HG03460 (cell line): Measurements from ENCODE around the gene ADAM23.

Source experiments
- ATAC-seq: cut with Tn5 transposase; IDR thresholded peaks from one replicate; pipeline ENCODE4 v1.9.1; 2021; ENCODE audit not compliant: unreplicated experiment

ADAM23 gene

GRCh38 chr2:206488623-206489022 lies 45.3 kb downstream of the ADAM23 start:
- no peak for ATAC-seq

DNA sequence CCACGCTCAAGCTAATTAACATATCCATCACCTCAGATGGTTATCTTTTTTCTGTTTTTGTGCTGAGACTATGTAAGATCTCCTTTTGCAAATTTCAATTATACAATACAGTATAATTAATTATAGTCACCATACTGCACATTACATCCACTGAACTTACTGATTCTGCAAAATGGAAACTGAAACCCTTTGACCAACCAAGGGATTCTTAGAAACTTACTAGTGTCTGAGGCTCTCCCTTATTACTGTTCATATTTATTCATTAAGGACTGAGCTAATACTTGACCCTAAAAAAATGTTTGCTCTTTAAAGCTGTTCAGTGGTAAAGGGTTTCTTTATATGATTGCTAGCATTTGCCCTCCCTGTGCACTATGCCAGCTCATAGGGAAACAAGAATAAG lies 50.7 kb downstream of the ADAM23 start:
- no peak for ATAC-seq

GRCh38 chr2:206502729-206503128 lies 59.4 kb downstream of the ADAM23 start:
- ATAC-seq: no peak

DNA sequence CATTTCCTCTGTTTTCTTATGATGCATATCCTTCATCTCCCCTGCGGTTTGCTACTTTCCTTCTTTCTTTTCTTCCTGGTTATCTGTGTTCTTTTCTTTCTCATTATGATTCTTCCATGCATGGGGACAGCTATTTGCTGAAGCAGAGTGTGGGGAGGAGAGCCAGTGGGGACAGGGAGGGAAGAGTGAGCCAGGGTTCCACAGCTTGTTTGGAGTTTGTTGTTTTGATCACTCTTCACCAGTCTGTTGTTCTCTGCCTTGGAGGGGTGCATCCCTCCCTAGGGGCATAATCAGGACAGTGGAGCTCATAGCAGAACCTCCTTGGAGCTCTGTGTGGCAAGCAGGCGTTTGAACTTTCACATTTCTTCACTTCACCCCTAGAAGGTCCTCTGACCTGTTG lies 68.0 kb downstream of the ADAM23 start:
- ATAC-seq: no peak

- no peak for ATAC-seq
Measured at GRCh38 chr2:206512999-206513398, 69.7 kb downstream of the ADAM23 start.

DNA sequence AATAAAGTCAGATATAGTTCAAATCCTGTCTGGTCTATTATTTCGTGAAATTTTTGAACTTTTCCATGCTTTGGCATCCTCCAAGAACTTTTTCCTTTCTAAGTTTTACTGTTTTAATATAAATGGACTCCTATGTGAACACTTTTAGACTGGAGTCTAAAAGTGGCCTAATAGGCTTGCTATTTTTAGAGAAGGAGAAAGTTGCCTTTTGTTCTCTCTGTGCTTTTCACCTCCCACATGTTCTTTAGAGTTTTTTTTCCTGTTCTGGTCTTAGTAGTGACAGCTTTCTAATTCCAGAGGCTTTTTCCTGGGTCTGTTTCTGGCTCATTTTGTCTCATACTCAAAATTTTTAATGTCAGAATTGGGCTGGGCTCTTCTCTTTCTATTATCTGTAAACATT lies 72.2 kb downstream of the ADAM23 start:
- no peak for ATAC-seq

DNA sequence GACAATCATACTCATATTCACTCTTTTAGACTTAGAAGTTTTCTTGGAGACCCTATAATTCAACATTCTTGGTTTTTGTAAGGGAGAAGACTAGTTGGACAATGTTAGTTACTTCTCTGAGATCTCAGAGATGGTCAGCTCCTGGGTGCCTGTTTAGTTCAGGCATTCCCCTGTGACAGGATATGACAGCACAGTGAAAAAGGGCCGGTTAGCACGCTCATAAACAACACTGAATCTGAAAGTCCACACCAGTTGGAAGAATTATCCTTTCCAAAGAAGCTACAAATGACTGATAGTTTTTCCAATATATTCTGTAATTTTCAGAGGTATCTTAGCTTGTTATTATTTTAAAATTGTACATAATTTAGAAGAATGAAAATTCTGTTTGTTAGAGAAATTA lies 75.7 kb downstream of the ADAM23 start:
- ATAC-seq: no peak

- no peak for ATAC-seq
Measured at GRCh38 chr2:206520450-206520849, 77.1 kb downstream of the ADAM23 start.

GRCh38 chr2:206521115-206521514 lies 77.8 kb downstream of the ADAM23 start:
- no peak for ATAC-seq

GRCh38 chr2:206521612-206522011 lies 78.3 kb downstream of the ADAM23 start:
- ATAC-seq: no peak

DNA sequence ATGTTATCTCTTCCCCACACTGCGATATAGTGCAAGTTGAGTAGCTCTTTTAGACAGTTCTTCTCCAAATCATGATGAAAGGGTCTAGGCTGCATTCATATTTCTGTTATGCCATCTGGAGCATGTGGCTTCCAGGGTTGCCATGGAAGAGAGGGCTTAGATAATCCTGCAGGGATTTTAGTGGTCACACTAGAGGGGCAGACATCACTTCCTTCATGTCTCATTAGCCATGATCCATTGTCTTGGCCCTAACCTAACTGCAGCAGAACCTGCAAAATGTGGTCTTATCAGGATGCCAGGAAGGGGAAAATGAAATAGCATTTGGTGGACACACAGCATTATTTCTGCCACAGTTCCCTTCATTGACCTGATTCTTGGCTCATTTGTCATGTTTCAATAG lies 83.1 kb downstream of the ADAM23 start:
- ATAC-seq: no peak

DNA sequence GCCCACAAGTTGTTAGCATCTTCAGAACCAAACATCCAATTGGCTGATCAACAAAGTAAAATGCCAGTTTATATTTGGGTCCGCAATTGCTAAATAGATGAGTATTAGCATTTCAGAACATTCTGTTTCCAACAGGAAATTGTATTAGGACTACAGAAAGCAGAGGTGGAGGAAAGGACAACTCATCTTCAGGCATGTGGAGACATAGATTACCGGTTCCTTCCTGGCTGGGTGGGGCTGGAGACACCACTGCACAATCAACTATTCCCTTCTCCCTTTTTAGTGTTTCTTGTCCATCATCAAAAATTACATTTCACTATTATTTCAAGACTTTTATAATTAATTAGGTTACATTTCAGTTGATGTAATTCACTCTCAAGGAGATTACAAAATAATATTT lies 83.8 kb downstream of the ADAM23 start:
- no peak for ATAC-seq

GRCh38 chr2:206530727-206531126 lies 87.4 kb downstream of the ADAM23 start:
- ATAC-seq: no peak

GRCh38 chr2:206531996-206532543 lies 88.7 kb downstream of the ADAM23 start:
- ATAC-seq: no peak

- no peak for ATAC-seq
Measured at GRCh38 chr2:206533977-206534376, 90.6 kb downstream of the ADAM23 start.

DNA sequence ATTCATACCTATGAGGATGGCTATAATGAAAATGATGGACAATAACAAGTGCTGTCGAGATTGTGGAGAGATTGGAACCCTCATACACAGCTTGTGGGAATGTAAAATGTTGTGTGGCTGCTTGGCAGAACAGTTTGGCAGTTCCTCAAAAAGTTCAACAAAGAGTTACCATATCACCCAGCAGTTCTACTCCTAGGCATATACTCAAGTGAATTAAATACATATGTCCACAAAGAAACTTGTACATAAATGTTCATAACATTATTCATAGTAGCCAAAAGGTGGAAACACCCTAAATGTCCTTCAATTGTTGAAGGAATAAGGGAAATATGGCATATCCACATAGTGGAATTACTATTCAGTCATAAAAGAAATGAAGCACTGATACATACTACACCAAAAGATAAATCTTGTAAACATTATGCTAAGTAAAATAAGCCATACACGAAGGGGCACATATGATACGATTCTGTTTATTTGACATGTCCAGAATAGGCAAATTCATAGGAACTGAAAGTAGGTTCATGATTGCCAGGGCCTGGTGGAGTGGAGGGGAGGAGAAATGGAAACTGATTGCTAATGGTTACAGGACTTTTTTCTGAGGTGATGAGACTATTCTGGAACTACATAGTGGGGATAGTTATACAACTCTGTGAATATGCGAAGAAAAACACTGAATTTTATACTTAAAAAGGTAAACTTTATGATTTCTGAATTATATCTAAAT lies 92.1 kb downstream of the ADAM23 start:
- peak; percentile 66 for ATAC-seq

DNA sequence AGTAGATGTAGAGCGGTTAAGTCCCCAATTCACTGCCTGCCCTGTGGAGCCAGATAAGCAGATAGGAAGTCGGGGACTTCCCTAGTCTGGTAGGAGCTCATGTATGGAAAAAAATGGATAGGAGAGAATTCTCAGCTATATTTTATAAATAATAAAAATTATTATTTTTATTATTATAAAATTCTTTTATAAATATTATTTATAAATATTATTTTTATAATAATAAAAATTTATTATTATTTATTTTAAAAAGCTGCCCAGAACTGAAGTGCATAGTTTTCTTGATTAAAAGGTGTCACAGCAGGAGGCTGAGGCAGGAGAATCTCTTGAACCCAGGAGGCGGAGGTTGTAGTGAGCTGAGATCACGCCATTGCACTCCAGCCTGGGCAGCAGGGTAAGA lies 97.4 kb downstream of the ADAM23 start:
- no peak for ATAC-seq

GRCh38 chr2:206543073-206543472 lies 99.7 kb downstream of the ADAM23 start:
- ATAC-seq: no peak

DNA sequence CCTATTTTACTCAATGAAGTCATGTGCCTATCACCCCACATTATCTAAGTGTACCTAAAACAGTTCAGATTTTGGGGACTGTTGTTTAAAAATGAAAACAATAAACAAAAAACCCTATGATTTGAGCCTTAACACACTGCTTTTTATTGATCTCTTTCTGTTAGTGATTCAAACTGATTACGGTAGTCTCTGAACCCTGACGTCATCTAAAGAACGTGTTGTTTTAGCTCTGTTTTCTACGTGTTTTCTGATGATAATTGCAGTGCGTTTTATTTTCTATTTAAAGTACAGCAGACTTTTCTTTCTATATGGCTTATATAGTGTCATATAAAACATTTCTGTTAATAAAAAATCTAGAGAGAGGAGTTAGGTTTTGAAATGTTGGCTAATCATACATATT lies 105.1 kb downstream of the ADAM23 start:
- no peak for ATAC-seq

GRCh38 chr2:206555721-206556120 lies 112.4 kb downstream of the ADAM23 start:
- ATAC-seq: no peak

DNA sequence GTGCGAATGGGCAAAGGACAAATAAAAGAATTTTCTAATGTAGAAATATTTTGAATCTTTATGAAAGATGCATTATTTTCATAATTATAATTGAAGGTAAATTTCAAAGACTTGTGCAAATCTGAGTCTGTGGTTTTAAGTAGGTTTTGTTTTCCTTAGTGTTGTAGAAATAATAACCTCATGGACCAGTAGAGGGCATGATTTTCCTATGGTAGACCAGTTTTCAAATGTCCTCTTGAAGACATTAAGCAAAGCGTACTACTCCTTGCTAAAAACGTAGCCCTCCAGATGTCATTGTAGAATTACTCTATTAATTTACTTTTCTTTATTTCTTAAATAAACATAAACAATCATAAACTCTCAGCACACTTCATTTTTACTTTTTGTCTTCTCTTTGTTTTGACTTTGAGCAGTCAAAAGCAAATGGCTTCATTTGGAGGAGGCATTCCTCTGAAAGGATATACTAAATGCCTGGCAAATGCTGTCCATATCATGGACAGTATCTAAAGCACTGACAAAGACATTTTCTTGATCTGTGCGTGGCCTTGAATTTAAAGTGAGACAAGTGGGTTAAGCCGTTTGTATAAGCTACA lies 113.1 kb downstream of the ADAM23 start:
- ATAC-seq: no peak

- no peak for ATAC-seq
Measured at GRCh38 chr2:206557321-206557720, 114.0 kb downstream of the ADAM23 start.

GRCh38 chr2:206558492-206558891 lies 115.2 kb downstream of the ADAM23 start:
- no peak for ATAC-seq
